8988T (cell line): ENCODE data around the gene CXCL9.

ENCODE experiments used
- DNase-seq: peaks from one replicate; pipeline ENCODE4 v3.0.0; 2011

CXCL9 gene

DNA sequence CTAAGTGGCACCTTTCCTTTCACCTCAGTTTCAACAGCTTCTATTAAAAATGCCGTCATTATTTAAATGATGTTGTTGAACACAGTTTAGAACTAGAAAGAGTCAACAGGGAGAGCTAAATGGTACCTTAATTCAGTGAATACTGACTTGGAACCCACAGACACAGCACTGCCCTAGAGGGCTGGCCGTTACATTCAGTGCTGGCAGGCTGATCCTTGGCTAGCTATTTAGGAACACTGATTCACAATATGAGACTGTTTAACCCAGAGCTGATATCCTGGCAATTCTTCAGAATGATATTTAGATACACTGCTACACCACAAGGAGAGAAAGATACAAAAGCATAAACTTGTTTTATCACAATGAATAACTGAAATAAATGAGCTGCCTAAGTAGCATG is 53.8 kb downstream of the CXCL9 start:
- DNase-seq = no peak
